RKO (cell line): ENCODE results near the gene SLC7A10.
"Not testable (repeated sequence)": the region's sequence is repeated elsewhere in the genome, so short reads cannot be mapped to it uniquely, and the experiment has no call there.

ENCODE experiments used
- DNase-seq: peaks from one replicate; pipeline ENCODE4 v3.0.0-alpha.2; 2016; ENCODE audit warnings: low spot score

Gene SLC7A10

DNA sequence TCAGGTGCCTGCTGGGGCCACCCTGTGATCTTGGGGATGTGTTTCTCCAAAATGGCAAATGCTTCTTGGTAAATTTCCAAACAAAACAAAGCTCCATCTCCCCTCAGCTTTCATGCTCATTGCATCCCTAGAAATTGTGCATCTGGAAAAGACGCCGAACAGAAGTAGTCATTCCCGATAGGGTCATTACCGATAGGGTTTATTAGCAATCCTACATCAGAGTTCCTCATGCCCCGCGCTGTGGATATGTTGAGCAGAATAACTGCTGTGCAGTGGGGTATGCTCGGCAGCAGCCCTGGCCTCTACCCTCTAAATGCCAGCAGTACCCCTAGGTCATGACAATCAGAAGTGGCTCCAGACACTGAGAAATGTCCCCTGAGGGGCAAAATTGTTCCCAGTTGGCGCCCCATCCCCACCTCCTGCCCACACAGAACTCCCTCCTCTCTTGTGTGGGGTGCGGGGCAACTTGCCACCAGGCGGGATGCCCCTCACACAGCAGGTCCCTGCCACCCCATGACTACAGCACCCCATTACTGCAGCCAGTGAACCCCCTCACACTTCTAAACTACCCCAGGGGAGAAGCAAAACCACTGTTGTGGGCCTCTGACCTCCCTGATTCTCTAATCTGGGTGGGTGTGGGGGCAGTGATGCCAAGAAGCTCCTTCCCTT lies 13.0 kb upstream of the SLC7A10 start:
- no peak for DNase-seq

DNA sequence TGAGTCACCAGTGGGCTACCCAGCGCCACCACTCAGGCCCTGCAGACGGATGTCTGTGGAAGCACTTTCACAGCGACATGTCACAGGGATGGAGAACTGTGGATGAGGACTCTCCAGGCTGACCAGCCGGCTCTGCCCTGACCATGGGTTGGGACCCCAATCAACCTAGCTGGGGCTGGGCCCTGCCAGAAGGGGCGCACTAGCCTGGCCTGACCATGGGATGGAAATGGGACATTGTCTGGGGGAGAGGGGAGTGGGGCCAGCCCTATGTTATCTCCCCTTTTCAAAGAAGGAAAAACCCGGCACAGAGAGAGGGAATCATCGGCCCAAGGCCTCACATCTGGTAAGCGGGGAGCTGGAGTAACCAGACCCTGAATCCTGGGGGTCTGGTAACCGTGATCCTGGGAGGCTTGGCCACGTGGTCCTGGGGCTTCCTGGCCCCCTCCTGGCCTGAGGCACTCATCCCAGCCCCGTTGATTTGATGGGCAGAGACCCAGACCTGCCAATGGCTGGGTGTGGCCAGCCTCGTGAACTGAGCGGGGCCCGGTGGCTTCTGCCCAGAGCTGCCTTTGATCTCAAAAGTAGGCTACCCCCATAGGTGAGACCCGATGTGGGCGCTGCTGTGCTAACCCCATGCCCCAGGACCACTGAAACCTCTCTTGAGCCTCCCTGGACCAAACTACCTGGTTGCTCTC lies 11.2 kb upstream of the SLC7A10 start:
- DNase-seq, result no peak

GRCh38 chr19:33235996-33236350 lies 10.3 kb upstream of the SLC7A10 start:
- no peak for DNase-seq

DNA sequence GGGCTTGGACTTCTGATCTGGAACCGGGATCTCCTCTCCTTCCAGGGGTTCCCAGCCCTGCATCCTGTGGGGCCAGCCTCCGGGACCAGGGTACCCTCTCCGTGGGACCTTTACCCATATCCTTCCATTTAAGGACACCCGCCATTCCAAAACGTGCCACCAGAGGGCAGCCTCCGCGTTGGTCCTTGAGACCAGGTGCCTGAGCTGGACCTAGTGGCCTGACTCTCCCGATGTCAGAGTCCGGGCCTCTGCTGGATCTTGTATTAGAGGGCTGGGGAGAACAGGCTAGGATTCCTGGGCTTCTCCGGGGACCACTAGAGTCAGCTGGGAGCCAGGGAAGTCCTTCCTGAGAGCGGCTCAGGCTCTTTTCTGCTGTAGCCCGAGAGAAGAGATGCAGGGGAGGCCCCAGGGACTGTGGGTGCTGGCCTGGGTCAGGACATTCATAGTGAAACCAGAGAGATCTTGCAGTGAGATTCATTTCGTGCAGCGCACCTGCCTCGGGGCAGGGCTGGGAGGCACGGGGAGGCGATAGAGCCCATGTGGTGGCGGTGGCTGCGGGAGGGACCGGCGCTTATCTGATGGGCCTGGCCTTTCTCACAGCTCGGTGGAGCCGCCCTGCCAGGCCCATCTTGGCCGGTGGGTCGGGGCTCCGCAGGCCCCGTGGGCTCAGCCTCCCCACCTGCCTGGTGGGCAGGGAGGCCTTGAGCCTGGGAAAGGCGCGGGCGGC lies 9.8 kb upstream of the SLC7A10 start:
- peak; percentile 74 for DNase-seq

DNA sequence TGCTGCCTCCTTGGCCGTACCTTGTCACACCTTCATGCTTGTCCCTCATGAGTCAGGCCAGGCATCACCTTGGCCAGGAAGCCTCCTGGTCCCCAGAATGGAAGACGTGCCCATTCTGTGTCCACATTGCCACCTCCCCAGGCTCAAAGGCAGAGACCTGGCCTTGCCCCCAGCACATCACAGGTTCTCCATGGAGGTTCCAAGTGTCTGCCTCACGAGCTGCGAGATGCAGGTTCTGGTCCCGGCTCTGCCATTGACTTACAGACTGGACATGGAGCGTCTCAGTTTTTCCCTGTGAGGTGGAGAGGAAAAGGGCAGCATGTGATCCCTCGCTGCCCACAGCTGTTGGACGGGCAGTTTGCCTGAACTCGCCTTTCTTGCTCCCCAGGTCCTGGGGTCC lies 9.1 kb upstream of the SLC7A10 start:
- DNase-seq, result no peak

DNA sequence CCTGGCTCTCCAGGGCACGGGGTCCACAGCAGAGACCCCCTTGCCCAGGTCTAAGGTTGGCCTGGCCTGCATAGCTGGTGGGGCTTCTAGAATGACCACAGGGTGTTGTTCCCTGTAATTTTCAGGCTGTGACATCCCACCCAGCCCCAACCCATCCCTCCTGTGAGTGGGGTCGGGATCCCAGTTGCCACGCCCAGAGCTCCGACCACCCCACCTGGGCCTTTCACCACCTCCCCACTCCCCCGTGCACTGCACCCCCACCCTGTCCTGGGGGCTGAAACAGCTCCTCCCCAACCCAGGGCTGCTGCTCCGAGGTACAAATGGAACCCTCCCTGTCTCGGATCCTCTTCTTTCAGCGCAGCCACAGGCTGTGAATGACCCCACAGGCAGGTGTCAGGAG lies 8.4 kb upstream of the SLC7A10 start:
- DNase-seq, result no peak

GRCh38 chr19:33233056-33233873 lies 7.6 kb upstream of the SLC7A10 start:
- no peak for DNase-seq

DNA sequence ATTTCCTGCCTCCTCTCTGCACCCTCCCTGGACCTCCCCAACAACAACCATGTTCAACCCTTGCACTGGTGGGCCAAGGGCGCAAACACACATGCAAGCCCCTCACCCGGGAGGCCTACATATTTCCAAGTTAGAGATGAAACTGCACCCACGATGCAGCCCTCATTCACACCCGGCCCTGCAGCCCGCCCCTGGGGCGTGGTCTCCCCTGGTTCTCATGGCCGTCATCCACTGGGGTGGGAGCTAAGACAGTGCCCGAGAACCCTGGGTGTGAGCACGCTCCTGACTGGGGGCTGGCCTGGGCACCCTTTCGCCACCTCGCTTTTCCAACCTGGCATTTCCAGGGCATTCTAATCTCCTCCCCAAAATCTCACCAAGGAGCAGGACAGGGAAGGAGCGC lies 7.0 kb upstream of the SLC7A10 start:
- no peak for DNase-seq

DNA sequence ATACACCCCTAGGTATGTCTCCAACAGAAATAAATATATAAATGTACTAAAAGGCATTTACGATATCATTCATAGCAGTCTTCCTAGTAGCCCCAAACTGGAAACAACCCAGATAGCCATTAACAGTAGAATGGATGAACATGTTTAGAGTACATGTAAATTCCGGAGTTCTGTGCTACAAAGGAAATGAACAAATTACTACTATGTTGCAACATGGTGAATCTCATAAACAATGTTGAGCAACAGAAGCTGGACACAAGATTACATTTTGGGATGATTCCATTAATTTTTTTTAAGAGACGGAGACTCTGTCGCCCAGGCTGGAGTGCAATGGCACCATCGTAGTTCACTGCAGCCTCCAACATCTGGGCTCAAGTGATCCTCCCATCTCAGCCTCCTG lies 5.9 kb upstream of the SLC7A10 start:
- DNase-seq, result no peak

GRCh38 chr19:33229962-33230361 lies 4.3 kb upstream of the SLC7A10 start:
- no peak for DNase-seq

GRCh38 chr19:33227870-33228599 lies 2.4 kb upstream of the SLC7A10 start:
- no peak for DNase-seq

DNA sequence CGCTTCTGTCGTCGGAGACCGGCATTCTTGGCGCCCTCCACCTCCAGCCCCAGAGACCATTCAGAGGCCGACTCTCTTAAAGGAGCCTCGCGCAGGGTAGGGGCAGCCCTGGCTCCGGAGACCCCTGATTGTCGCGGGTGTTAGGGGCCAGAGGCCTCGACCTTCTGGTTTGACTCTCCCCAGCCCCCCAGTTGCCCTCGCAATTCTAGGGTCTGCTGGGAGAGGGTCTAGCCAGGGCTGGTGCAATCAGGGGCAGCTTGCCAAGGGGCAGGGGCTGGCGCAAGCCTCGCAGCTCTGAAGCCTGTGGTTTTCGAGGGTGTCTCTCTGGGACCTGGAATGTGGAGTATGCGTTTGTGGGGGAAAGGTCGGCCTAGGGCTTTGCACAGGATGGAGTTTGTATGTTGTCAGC lies 1.6 kb upstream of the SLC7A10 start:
- DNase-seq, result no peak

- no peak for DNase-seq
These were observed 1.0 kb upstream of the SLC7A10 start for GRCh38 chr19:33226550-33227241.

GRCh38 chr19:33224694-33225457 lies 774 bp downstream of the SLC7A10 start:
- DNase-seq, result no peak

GRCh38 chr19:33222255-33222654 lies 3.4 kb downstream of the SLC7A10 start:
- DNase-seq, result not testable (repeated sequence)

- DNase-seq, result no peak
These were observed 4.0 kb downstream of the SLC7A10 start for GRCh38 chr19:33221638-33222037.

DNA sequence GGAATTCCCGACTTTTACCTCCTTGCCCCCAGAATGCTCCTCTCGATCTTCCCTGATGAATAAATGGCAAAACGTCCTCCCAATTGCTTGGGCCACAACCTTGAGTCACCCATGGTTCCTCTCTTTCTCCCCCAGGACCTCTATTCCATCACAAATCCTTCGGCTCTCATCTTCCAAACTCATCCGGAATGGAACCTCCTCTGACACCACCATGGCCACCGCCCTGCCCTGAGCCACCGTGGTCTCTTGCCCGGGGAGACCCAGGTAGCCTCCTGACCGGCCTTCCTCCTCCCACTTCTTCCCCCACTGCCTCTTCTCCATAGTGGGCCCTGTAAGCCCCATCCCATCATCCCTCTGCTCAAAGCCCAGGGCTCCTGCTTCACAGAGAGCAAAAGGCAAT lies 4.9 kb downstream of the SLC7A10 start:
- DNase-seq, result no peak

- DNase-seq, result no peak
These were observed 5.5 kb downstream of the SLC7A10 start for GRCh38 chr19:33220115-33220514.

DNA sequence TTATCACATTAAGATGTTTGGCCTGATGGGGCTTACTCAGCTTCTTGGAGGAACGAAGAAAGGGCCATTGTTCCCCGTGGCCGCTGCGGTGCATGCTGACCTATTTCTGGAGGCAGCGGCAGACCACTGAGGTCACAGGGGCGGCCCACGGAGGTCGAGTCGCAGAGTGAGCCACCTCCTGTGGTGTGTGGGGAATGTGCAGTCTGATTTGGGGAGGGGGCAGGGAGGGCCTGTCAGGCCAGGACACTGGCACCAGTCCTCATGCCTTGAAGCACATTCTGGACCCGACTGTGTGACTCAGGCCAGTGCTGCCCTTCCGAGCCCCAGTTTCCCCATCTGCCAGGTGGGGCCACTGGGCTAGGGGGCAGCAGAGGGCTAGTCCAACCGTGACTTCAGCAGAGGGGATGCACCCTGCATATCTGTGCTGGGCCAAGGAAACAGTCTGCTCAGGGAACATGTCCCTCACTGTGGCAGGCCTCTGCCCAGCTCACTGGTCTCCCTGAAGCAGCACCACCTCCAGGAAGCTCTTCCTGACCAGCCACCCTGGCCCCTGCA lies 6.3 kb downstream of the SLC7A10 start:
- DNase-seq, result no peak

- no peak for DNase-seq
These were observed 7.8 kb downstream of the SLC7A10 start for GRCh38 chr19:33217881-33218280.
